OCI-LY1 (cell line): ENCODE results near the gene SYNE1.

Experiments
- CTCF ChIP-seq: fragments of 200-600 bp; sonication (generic), shearing (Covaris generic); IDR thresholded peaks from 2 replicates; pipeline ENCODE4 v1.5.1; 2017; ENCODE audit warnings: mild to moderate bottlenecking, antibody characterized with exemption, low read length, moderate library complexity, mixed read lengths
- EZH2 ChIP-seq: fragments of 200-600 bp; sonication (generic), shearing (Covaris generic); IDR thresholded peaks from 2 replicates; pipeline ENCODE4 v1.8.0; 2017; ENCODE audit warnings: borderline replicate concordance, mixed run types, mild to moderate bottlenecking, antibody characterized with exemption, low read length, moderate library complexity, mixed read lengths

- TF ChIP-seq CTCF (no peak), EZH2 (no peak)
Measured at GRCh38 chr6:152372945-152373344, 264.2 kb downstream of the SYNE1 start.
